GM12878 (cell line): ENCODE data around the gene HS3ST3B1. TPM values are rescaled to one million over a fixed set of nuclear protein-coding genes. Genes with fewer than 3 reads are reported as not detected.

Experiments
- ATAC-seq: fragments of 200-7000 bp; cut with Tn5 transposase; 3 replicates; pipeline ENCODE4 v1.9.1; 2020; ENCODE audit warnings: mild to moderate bottlenecking, moderate library complexity
- BruUV-seq: library from RNA; stranded (reverse); fragments of 400-500 nt; replicated peaks from 2 replicates; lab custom pipeline; 2021; lab: Mats Ljungman, UMichigan
- CTCF ChIA-PET: fragments of 300-600 bp; sonication (Branson Sonifier 250); formaldehyde crosslinking; extraction: SDS; loops from one replicate; lab custom pipeline; 2021; ENCODE audit warnings: inconsistent platforms; lab: Yijun Ruan, JAX
- POLR2A ChIA-PET: fragments of 350-600 bp; formaldehyde crosslinking; extraction: SDS; loops from one replicate; lab custom pipeline; 2021; ENCODE audit warnings: inconsistent platforms; lab: Charles Lee
- RAD21 ChIA-PET: fragments of 300-600 bp; sonication (Branson Sonifier 250); formaldehyde crosslinking; loops from one replicate; lab custom pipeline; 2023; ENCODE audit warnings: antibody characterized with exemption; ENCODE audit not compliant: unreplicated experiment; lab: Charles Lee
- SMC1A ChIA-PET: fragments of 300-600 bp; sonication (Branson Sonifier 250); formaldehyde crosslinking; loops from one replicate; lab custom pipeline; 2023; ENCODE audit not compliant: unreplicated experiment, uncharacterized antibody; lab: Charles Lee
- DNase-seq: peaks from one replicate; pipeline ENCODE4 v3.0.0-alpha.2; 2011; ENCODE audit warnings: low read depth, low spot score
- FAIRE-seq: peaks from 3 replicates; lab custom pipeline; 2011; peaks lifted over from hg19 to GRCh38; lab: Jason Lieb, UNC
- H2AFZ ChIP-seq: 2 replicates; pipeline ENCODE4 v1.6.0; 2011; ENCODE audit warnings: low read depth, low read length, control low read depth; ENCODE audit not compliant: control insufficient read depth
- H3K27ac ChIP-seq: 2 replicates; pipeline ENCODE4 v1.5.1; 2011; ENCODE audit warnings: control low read depth; ENCODE audit not compliant: control insufficient read depth, insufficient read depth
- H3K27me3 ChIP-seq, 2 experiments: replicated peaks in 1 of 2; 2 replicates each; pipeline versions ENCODE4 v1.6.0 to v1.6.1; 2011; ENCODE audit warnings: low read length in 1 of 2; ENCODE audit not compliant: control insufficient read depth in 2 of 2, insufficient read depth in 2 of 2
- H3K36me3 ChIP-seq, 2 experiments: 2 replicates each; pipeline ENCODE4 v1.5.1; 2011; ENCODE audit warnings: low read length in 1 of 2; ENCODE audit not compliant: control insufficient read depth in 2 of 2, insufficient read depth in 2 of 2
- H3K4me1 ChIP-seq: 2 replicates; pipeline ENCODE4 v1.6.1; 2011; ENCODE audit warnings: mild to moderate bottlenecking, low read length, moderate library complexity, mixed read lengths; ENCODE audit not compliant: control insufficient read depth, insufficient read depth
- H3K4me2 ChIP-seq: 2 replicates; pipeline ENCODE4 v1.6.0; 2011; ENCODE audit warnings: control low read depth; ENCODE audit not compliant: control insufficient read depth, insufficient read depth
- H3K4me3 ChIP-seq: fragments of 200-600 bp; sonication (generic); 2 replicates; pipeline ENCODE4 v1.5.1; 2016
- H3K79me2 ChIP-seq: 2 replicates; pipeline ENCODE4 v1.6.0; 2011; ENCODE audit warnings: low read length; ENCODE audit not compliant: control insufficient read depth, insufficient read depth
- H3K9ac ChIP-seq: 2 replicates; pipeline ENCODE4 v1.8.0; 2011; ENCODE audit warnings: low read length, control low read depth, mixed read lengths; ENCODE audit not compliant: control insufficient read depth, insufficient read depth
- H3K9me3 ChIP-seq: replicated peaks from 3 replicates; pipeline ENCODE4 v1.5.1; 2011; ENCODE audit warnings: mild to moderate bottlenecking, low read length; ENCODE audit not compliant: control insufficient read depth, insufficient read depth
- H4K20me1 ChIP-seq: 2 replicates; pipeline ENCODE4 v1.6.0; 2011; ENCODE audit not compliant: control insufficient read depth, insufficient read depth
- ASH2L ChIP-seq: fragments of 300-600, 200-600 bp; sonication (generic); IDR thresholded peaks from 2 replicates; pipeline ENCODE4 v1.6.1; 2017; ENCODE audit warnings: low read depth, mild to moderate bottlenecking, borderline replicate concordance
- CBX5 ChIP-seq: sonication (generic); IDR thresholded peaks from 2 replicates; pipeline ENCODE4 v1.6.1; 2016; ENCODE audit warnings: low read depth, moderate library complexity, mild to moderate bottlenecking, inconsistent platforms
- HDGF ChIP-seq: fragments of 450-650 bp; IDR thresholded peaks from 2 replicates; pipeline ENCODE4 v1.6.1; 2016; ENCODE audit warnings: antibody characterized with exemption
- IKZF1 ChIP-seq: fragments of 450-650 bp; conservative IDR thresholded peaks from 2 replicates; pipeline ENCODE4 v1.6.1; 2017; ENCODE audit warnings: antibody characterized with exemption, mild to moderate bottlenecking
- IKZF2 ChIP-seq, 2 experiments: fragments of 450-650 bp; IDR thresholded peaks; 2 replicates each; pipeline ENCODE4 v1.6.1; 2017; ENCODE audit warnings: mild to moderate bottlenecking in 2 of 2, moderate library complexity in 2 of 2
- JUND ChIP-seq: IDR thresholded peaks from 2 replicates; pipeline ENCODE4 v1.6.1; 2012; ENCODE audit warnings: low read depth, mild to moderate bottlenecking, low read length, improper control_type of control experiment, moderate library complexity
- PKNOX1 ChIP-seq: fragments of 450-650 bp; IDR thresholded peaks from 2 replicates; pipeline ENCODE4 v1.6.1; 2016; ENCODE audit warnings: mild to moderate bottlenecking
- RB1 ChIP-seq: fragments of 450-650 bp; formaldehyde crosslinking; IDR thresholded peaks from 2 replicates; pipeline ENCODE4 v1.6.1; 2017; ENCODE audit warnings: mild to moderate bottlenecking, borderline replicate concordance
- RBBP5 ChIP-seq: fragments of 200-600 bp; sonication (generic); conservative IDR thresholded peaks from 2 replicates; pipeline ENCODE4 v1.6.1; 2016
- SIX5 ChIP-seq: IDR thresholded peaks from 2 replicates; pipeline ENCODE4 v1.6.1; 2011; ENCODE audit warnings: mild to moderate bottlenecking, low read depth, low read length, moderate library complexity; ENCODE audit not compliant: severe bottlenecking
- SMC3 ChIP-seq: IDR thresholded peaks from 2 replicates; pipeline ENCODE4 v1.6.1; 2011; ENCODE audit warnings: low read length, improper control_type of control experiment, borderline replicate concordance
- SPI1 ChIP-seq: IDR thresholded peaks from 2 replicates; pipeline ENCODE4 v1.6.1; 2011; ENCODE audit warnings: low read depth, mild to moderate bottlenecking, low read length, moderate library complexity, borderline replicate concordance; ENCODE audit not compliant: insufficient read depth
- SUZ12 ChIP-seq: fragments of 200-600 bp; sonication (generic); IDR thresholded peaks from one replicate; pipeline ENCODE4 v1.6.1; 2018; ENCODE audit warnings: antibody characterized with exemption, mild to moderate bottlenecking; ENCODE audit not compliant: unreplicated experiment
- TARDBP ChIP-seq: IDR thresholded peaks from 2 replicates; pipeline ENCODE4 v1.6.1; 2016; ENCODE audit warnings: borderline replicate concordance
- TCF7 ChIP-seq: IDR thresholded peaks from 2 replicates; pipeline ENCODE4 v1.6.1; 2014; ENCODE audit warnings: antibody characterized with exemption, borderline replicate concordance
- ZZZ3 ChIP-seq: IDR thresholded peaks from 2 replicates; pipeline ENCODE4 v1.6.1; 2011; ENCODE audit warnings: low read depth; ENCODE audit not compliant: control insufficient read depth, insufficient read length
- WGBS: methylation state at CpG from one replicate; pipeline ENCODE4 v1.1.6; 2016; ENCODE audit warnings: low lambda C conversion rate; ENCODE audit not compliant: insufficient replicate concordance, insufficient coverage; ENCODE audit errors: missing lambda C conversion rate; 5-methylcytosine and 5-hydroxymethylcytosine counted together
- in situ Hi-C: fragments of 300-500 bp; cut with MboI; formaldehyde crosslinking; loops from 9 replicates; pipeline ENCODE4 v1.14.3; 2018; ENCODE audit warnings: mixed read lengths
- intact Hi-C: fragments of 100-400 bp; cut with micrococcal nuclease; formaldehyde crosslinking; loops from one replicate; pipeline ENCODE4 v1.14.2; 2022; ENCODE audit not compliant: unreplicated experiment
- polyA plus RNA-seq, 11 experiments: library from polyadenylated mRNA; depleted of rRNA in 4 of 11; unstranded in 6 of 11; stranded (reverse) in 5 of 11; fragments of >200 nt; fragmentation: Nextera tagmentation in 4 of 11; fragmentation: Illumina TruSeq in 1 of 11; extraction: Ambion mirVana in 4 of 11; extraction: Trizol in 1 of 11; gene quantifications; 1 replicate in 1 of 11; 2 replicates in 10 of 11; pipeline versions ENCODE4 v1.2.1 to v1.2.3, GENCODE V29; 2011 to 2016; ENCODE audit warnings: inconsistent platforms in 2 of 11, missing spikeins in 2 of 11, low read depth in 1 of 11
- total RNA-seq, 4 experiments: library from RNA; depleted of rRNA in 3 of 4; stranded (reverse); fragments of >200 nt in 3 of 4; fragmentation: Illumina TruSeq in 1 of 4; extraction: Trizol in 1 of 4; gene quantifications; 2 replicates each; pipeline versions ENCODE4 v1.2.1 to v1.2.3, GENCODE V29; 2013 to 2021

Gene HS3ST3B1
- total and polyA plus RNA-seq, 10 of the 15 experiments (the other 5 are each of a cell fraction or from before 2014, with no cell fraction given), result 0.03 to 0.14 (median 0.06) TPM; not detected in 3

GRCh38 chr17:14301279-14302090, 604 bp downstream of the HS3ST3B1 start:
- intact Hi-C loops, result loop anchor here (1.0 kb wide), 1 partner anchor 707 kb away; no protein-coding TSS in a partner anchor
- Histone ChIP-seq H3K4me2 (peak overlapping the region; percentile 79), H3K36me3 (no peaks in the 10 kb centered on the region), H3K4me1 (no peaks in the 10 kb centered on the region; the same call in 1 of the 2 replicates), H3K79me2 (no peaks in the 10 kb centered on the region), H3K27me3 (peaks cover 7 to 32% of the 10 kb centered on the region in 2 experiments), H3K27ac (no peak overlapping the region), H3K9ac (peak overlapping the region; percentile 34; the same call in 1 of the 2 replicates), H3K4me3 (peak overlapping the region; percentile 56), H2AFZ (peak overlapping the region; percentile 58), H4K20me1 (no peaks in the 10 kb centered on the region), H3K9me3 (peaks cover 3% of the 10 kb centered on the region; the same call in 1 of the 3 replicates)
- ChIA-PET RAD21 (no interaction called here), CTCF (interaction anchor here (1.9 kb wide), 1 partner anchor 705 kb away, joined by 6 read pairs; no protein-coding TSS in a partner anchor), POLR2A (no interaction called here), SMC1A (no interaction called here)
- 3% methylated on average over 73 of the region's 90 CpGs for WGBS
- ATAC-seq (no peak), DNase-seq (no peak), FAIRE-seq (no peak)
- in situ Hi-C loops, result no loop called here
- TF ChIP-seq CBX5 (no peak), SUZ12 (peak; percentile 35), SPI1 (no peak)
- BruUV-seq, result no TSS peak

GRCh38 chr17:14302091-14302430, 1.2 kb downstream of the HS3ST3B1 start:
- under 1% methylated on average over 25 of the region's 25 CpGs for WGBS
- ChIA-PET CTCF (interaction anchor here (1.9 kb wide), 1 partner anchor 705 kb away, joined by 6 read pairs; no protein-coding TSS in a partner anchor), POLR2A (no interaction called here), RAD21 (interaction anchor here (1.0 kb wide), 1 partner anchor 703 kb away, joined by 4 read pairs; no protein-coding TSS in a partner anchor), SMC1A (no interaction called here)
- Histone ChIP-seq H2AFZ (peak overlapping the region; percentile 58), H4K20me1 (no peaks in the 10 kb centered on the region), H3K9me3 (peaks cover 3% of the 10 kb centered on the region; the same call in 1 of the 3 replicates), H3K4me3 (peak overlapping the region; percentile 56), H3K27me3 (peaks cover 7 to 31% of the 10 kb centered on the region in 2 experiments), H3K79me2 (no peaks in the 10 kb centered on the region), H3K4me2 (peak overlapping the region; percentile 79), H3K4me1 (no peaks in the 10 kb centered on the region; the same call in 1 of the 2 replicates), H3K36me3 (no peaks in the 10 kb centered on the region), H3K27ac (no peak overlapping the region), H3K9ac (no peak overlapping the region)
- intact Hi-C loops (loop anchor here (1.0 kb wide), 1 partner anchor 708 kb away; no protein-coding TSS in a partner anchor), in situ Hi-C loops (no loop called here)
- TF ChIP-seq TARDBP, result no peak
- no peak for TF ChIP-seq SIX5
- no peak for TF ChIP-seq PKNOX1
- no peak for TF ChIP-seq SMC3
- TF ChIP-seq RB1, result no peak
- no peak for TF ChIP-seq IKZF2 (IDR thresholded peaks at IDR 0.05)
- TF ChIP-seq SPI1, result no peak
- no peak for TF ChIP-seq HDGF
- no peak for TF ChIP-seq JUND
- TF ChIP-seq TCF7, result no peak
- no peak for TF ChIP-seq RBBP5
- no peak for TF ChIP-seq IKZF1
- no peak for TF ChIP-seq ASH2L
- no peak for TF ChIP-seq ZZZ3
- DNase-seq (no peak), FAIRE-seq (no peak), ATAC-seq (peak; percentile 30; the same call in 2 of the 3 replicates)
- no TSS peak for BruUV-seq
